Fibroblast of peridontal ligament (primary cell): ENCODE measurements around the gene RNU5D-1.

Experiments
- DNase-seq: peaks from one replicate; pipeline ENCODE4 v3.0.0-alpha.2; 2010; ENCODE audit errors: extremely low read depth

RNU5D-1 gene

GRCh38 chr1:44733365-44733764 lies 2.4 kb upstream of the RNU5D-1 start:
- peak; percentile 51 for DNase-seq

GRCh38 chr1:44724955-44725698 lies 5.8 kb downstream of the RNU5D-1 start:
- no peak for DNase-seq

- DNase-seq = no peak
These were observed 6.5 kb downstream of the RNU5D-1 start for GRCh38 chr1:44724296-44724954.

- DNase-seq = no peak
These were observed 7.3 kb downstream of the RNU5D-1 start for GRCh38 chr1:44723496-44724295.

- no peak for DNase-seq
These were observed 7.9 kb downstream of the RNU5D-1 start for GRCh38 chr1:44723064-44723463.

- DNase-seq = peak; percentile 92
These were observed 9.2 kb downstream of the RNU5D-1 start for GRCh38 chr1:44721485-44722361.

GRCh38 chr1:44720281-44720680 lies 10.7 kb downstream of the RNU5D-1 start:
- no peak for DNase-seq

- no peak for DNase-seq
These were observed 11.7 kb downstream of the RNU5D-1 start for GRCh38 chr1:44719318-44719717.

GRCh38 chr1:44718091-44718490 lies 12.9 kb downstream of the RNU5D-1 start:
- DNase-seq = no peak

- DNase-seq = peak; percentile 61
These were observed 13.3 kb downstream of the RNU5D-1 start for GRCh38 chr1:44717653-44718052.

- DNase-seq = peak; percentile 23
These were observed 13.8 kb downstream of the RNU5D-1 start for GRCh38 chr1:44717156-44717555.

GRCh38 chr1:44714944-44715571 lies 15.9 kb downstream of the RNU5D-1 start:
- peak; percentile 85 for DNase-seq

- no peak for DNase-seq
These were observed 16.4 kb downstream of the RNU5D-1 start for GRCh38 chr1:44714532-44714931.

- DNase-seq = no peak
These were observed 17.6 kb downstream of the RNU5D-1 start for GRCh38 chr1:44713321-44713781.

- DNase-seq = peak; percentile 79
These were observed 22.8 kb downstream of the RNU5D-1 start for GRCh38 chr1:44707959-44708831.

- peak; percentile 88 for DNase-seq
These were observed 23.7 kb downstream of the RNU5D-1 start for GRCh38 chr1:44707112-44707881.

GRCh38 chr1:44705938-44706337 lies 25.0 kb downstream of the RNU5D-1 start:
- no peak for DNase-seq

- DNase-seq = no peak
These were observed 25.5 kb downstream of the RNU5D-1 start for GRCh38 chr1:44705470-44705869.

- no peak for DNase-seq
These were observed 29.8 kb downstream of the RNU5D-1 start for GRCh38 chr1:44701141-44701573.
